Stimulated activated CD8-positive, alpha-beta memory T cell treated with anti-CD3 and anti-CD28 coated beads, Interleukin-12 subunit alpha, Interleukin-12 subunit beta, amount 100 ng/mL, for 1 hour (primary cell): ENCODE data around the gene SLC2A11.
"Not testable (repeated sequence)": the region's sequence is repeated elsewhere in the genome, so short reads cannot be mapped to it uniquely, and the experiment has no call there.

Experiments
- DNase-seq: peaks from one replicate; pipeline ENCODE4 v3.0.0-alpha.2; 2020; ENCODE audit warnings: low read depth

The SLC2A11 gene

GRCh38 chr22:23908587-23909205, 51.0 kb downstream of the SLC2A11 start:
- no peak for DNase-seq

DNA sequence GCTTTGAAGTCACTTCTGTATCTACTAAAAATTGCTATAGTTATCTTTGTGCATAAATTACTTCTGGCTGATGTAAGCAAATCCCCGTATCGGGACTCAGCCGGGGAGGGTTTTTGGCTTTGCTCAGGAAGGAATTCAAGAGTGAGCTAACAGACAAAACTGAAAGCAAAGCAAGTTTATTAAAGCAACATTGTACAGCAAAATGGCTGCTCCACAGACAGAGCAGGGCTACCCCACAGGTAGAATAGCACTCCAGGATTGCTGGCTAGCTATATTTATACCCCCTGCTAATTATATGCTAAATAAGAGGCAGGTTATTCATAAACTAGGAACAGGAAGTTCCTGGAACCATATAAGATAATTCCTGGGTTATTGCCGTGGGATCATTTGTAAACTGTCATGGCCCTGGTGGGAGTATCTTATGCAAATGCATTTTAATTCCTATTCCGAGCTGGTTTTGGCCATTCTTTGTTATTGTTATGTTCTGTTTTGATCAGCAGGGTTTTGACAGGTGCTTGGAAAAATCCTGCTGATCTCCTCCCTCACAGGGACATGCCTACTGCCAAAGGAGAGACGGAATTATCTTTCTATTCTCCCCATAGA, 51.7 kb downstream of the SLC2A11 start:
- DNase-seq: no peak

GRCh38 chr22:23910496-23911190, 53.0 kb downstream of the SLC2A11 start:
- DNase-seq: no peak

DNA sequence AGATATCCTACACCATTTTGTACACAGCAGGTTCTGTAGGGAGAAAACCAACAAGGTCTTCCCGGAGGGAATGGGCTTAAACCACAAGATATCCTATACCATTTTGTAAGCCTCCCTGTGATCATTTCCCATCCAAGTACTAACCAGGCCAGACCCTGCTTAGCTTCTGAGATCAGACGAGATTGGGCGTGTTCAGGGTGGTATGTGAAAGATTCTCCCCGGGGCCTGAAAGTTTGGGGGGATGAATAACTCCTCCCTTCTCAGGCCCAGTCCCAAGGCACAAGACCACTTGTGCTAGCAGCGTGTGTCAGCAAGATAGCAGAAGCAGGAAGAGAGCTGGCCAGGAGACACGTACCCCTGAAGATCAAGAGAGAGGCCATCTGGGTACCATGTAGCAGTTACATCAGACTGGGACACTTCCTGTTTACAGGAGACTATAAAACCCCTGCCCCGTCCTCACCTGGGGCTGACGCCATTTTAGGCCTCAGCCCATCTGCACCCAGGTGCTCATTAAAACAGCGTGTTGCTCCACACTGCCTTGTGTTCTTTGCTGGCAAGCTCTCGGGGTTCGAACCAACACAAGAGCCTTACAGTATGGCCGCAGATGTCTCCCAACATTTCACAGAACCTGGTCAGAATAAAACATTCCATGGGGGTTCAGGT, 53.8 kb downstream of the SLC2A11 start:
- DNase-seq: no peak

GRCh38 chr22:23912293-23912903, 54.7 kb downstream of the SLC2A11 start:
- DNase-seq: no peak

DNA sequence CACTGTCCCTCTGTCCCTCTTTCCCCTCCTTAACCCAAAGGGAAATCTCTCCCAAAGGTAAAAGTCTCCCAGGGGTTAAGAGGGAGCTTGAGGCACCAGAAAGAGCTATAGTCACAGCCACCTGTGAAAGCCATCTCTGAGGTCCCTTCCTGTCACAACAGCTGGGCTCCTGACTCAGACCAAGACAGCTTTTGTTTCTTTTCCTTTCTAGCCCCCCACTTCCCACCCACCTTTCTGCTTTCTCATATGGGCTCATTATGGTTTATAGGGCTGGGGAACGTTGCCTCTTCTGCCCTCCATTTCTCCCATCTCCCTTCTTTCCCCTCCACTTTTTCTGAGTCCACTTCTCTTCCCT, 55.6 kb downstream of the SLC2A11 start:
- DNase-seq: no peak

- peak; percentile 99 for DNase-seq
These were observed 56.1 kb downstream of the SLC2A11 start for GRCh38 chr22:23913661-23914353.

DNA sequence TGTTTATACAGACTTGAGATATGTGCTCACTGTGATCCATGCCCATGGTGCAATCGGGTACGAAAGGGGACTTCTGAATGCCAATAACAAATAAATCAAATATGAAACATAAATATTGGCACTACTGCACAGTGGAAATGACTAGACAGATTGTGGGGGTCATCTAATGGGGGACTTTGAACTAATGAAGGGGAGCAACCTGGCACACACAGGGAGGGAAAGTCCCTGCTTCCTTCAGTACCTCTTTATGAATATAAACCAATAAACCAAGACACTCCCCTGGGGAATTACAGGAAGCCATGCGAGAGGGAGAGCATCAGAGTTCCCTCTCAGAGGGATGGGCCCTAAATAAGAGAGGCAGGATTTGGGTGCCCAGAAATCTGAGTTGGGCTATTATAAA, 57.6 kb downstream of the SLC2A11 start:
- DNase-seq: no peak

- not testable (repeated sequence) for DNase-seq
These were observed 62.6 kb downstream of the SLC2A11 start for GRCh38 chr22:23920267-23920611.

DNA sequence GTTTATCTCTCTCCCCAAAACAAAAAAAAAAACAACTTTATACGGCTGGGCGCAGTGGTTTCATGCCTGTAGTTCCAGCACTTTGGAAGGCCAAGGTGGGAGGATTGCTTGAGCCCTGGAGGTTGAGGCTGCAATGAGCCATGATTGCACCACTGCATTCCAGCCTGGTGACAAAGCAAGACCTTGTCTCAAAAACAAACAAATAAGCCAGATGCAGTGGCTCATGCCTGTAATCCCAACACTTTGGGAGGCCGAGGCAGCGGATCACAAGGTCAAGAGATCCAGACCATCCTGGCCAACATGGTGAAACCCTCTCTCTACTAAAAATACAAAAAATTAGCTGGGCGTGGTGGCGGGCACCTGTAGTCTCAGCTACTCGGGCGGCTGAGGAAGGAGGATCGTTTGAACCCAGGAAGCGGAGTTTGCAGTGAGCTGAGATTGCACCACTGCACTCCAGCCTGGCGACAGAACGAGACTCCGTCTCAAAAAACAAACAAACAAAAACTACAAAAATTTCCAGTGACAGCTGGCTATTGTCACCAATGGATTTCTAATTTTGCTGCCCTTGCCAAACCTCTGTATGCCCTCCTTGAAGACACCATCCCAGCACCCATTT, 64.0 kb downstream of the SLC2A11 start:
- DNase-seq: not testable (repeated sequence)

- DNase-seq: no peak
These were observed 65.2 kb downstream of the SLC2A11 start for GRCh38 chr22:23922921-23923320.

DNA sequence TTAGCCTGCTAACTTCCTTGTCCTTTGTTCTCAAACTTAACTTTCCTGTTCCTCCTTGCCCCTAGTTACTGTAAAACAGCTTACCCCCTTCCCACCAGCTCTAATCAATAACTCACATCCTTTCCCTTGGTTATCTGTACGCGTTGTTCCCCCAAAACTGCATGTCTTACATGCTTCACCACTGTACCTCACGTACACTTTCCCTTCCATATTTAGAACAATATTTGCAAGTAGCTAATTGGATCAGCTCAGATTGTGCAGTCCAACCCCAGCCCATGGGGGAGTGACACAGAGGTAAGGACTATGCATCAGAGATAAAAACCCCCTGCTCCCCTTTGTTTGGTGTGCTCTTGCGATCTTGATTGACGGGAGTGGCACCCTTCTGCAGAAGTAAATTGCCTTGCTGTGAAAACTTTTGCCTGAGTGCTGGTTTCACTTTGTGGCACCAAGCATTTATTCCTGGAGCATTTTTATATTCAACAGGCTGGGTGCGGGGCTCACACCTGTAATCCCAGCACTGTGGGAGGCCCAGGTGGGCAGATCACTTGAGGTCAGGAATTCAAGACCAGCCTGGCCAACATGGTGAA, 67.4 kb downstream of the SLC2A11 start:
- DNase-seq: no peak

- DNase-seq: no peak
These were observed 68.9 kb downstream of the SLC2A11 start for GRCh38 chr22:23926561-23926960.
